GM12878 (cell line): ENCODE measurements around the gene BACE2. TPM values are rescaled to one million over a fixed set of nuclear protein-coding genes. Genes with fewer than 3 reads are reported as not detected.

Experiments
- ATAC-seq: fragments of 200-7000 bp; cut with Tn5 transposase; 3 replicates; pipeline ENCODE4 v1.9.1; 2020; ENCODE audit warnings: mild to moderate bottlenecking, moderate library complexity
- BruUV-seq: library from RNA; stranded (reverse); fragments of 400-500 nt; replicated peaks from 2 replicates; lab custom pipeline; 2021; lab: Mats Ljungman, UMichigan
- CTCF ChIA-PET: fragments of 300-600 bp; sonication (Branson Sonifier 250); formaldehyde crosslinking; extraction: SDS; loops from one replicate; lab custom pipeline; 2021; ENCODE audit warnings: inconsistent platforms; lab: Yijun Ruan, JAX
- POLR2A ChIA-PET: fragments of 350-600 bp; formaldehyde crosslinking; extraction: SDS; loops from one replicate; lab custom pipeline; 2021; ENCODE audit warnings: inconsistent platforms; lab: Charles Lee
- RAD21 ChIA-PET: fragments of 300-600 bp; sonication (Branson Sonifier 250); formaldehyde crosslinking; loops from one replicate; lab custom pipeline; 2023; ENCODE audit warnings: antibody characterized with exemption; ENCODE audit not compliant: unreplicated experiment; lab: Charles Lee
- SMC1A ChIA-PET: fragments of 300-600 bp; sonication (Branson Sonifier 250); formaldehyde crosslinking; loops from one replicate; lab custom pipeline; 2023; ENCODE audit not compliant: unreplicated experiment, uncharacterized antibody; lab: Charles Lee
- DNase-seq: peaks from one replicate; pipeline ENCODE4 v3.0.0-alpha.2; 2011; ENCODE audit warnings: low read depth, low spot score
- FAIRE-seq: peaks from 3 replicates; lab custom pipeline; 2011; peaks lifted over from hg19 to GRCh38; lab: Jason Lieb, UNC
- H2AFZ ChIP-seq: 2 replicates; pipeline ENCODE4 v1.6.0; 2011; ENCODE audit warnings: low read depth, low read length, control low read depth; ENCODE audit not compliant: control insufficient read depth
- H3K27ac ChIP-seq: 2 replicates; pipeline ENCODE4 v1.5.1; 2011; ENCODE audit warnings: control low read depth; ENCODE audit not compliant: control insufficient read depth, insufficient read depth
- H3K27me3 ChIP-seq, 2 experiments: replicated peaks in 1 of 2; 2 replicates each; pipeline versions ENCODE4 v1.6.0 to v1.6.1; 2011; ENCODE audit warnings: low read length in 1 of 2; ENCODE audit not compliant: control insufficient read depth in 2 of 2, insufficient read depth in 2 of 2
- H3K36me3 ChIP-seq, 2 experiments: 2 replicates each; pipeline ENCODE4 v1.5.1; 2011; ENCODE audit warnings: low read length in 1 of 2; ENCODE audit not compliant: control insufficient read depth in 2 of 2, insufficient read depth in 2 of 2
- H3K4me1 ChIP-seq: 2 replicates; pipeline ENCODE4 v1.6.1; 2011; ENCODE audit warnings: mild to moderate bottlenecking, low read length, moderate library complexity, mixed read lengths; ENCODE audit not compliant: control insufficient read depth, insufficient read depth
- H3K4me2 ChIP-seq: 2 replicates; pipeline ENCODE4 v1.6.0; 2011; ENCODE audit warnings: control low read depth; ENCODE audit not compliant: control insufficient read depth, insufficient read depth
- H3K4me3 ChIP-seq: fragments of 200-600 bp; sonication (generic); 2 replicates; pipeline ENCODE4 v1.5.1; 2016
- H3K79me2 ChIP-seq: 2 replicates; pipeline ENCODE4 v1.6.0; 2011; ENCODE audit warnings: low read length; ENCODE audit not compliant: control insufficient read depth, insufficient read depth
- H3K9ac ChIP-seq: 2 replicates; pipeline ENCODE4 v1.8.0; 2011; ENCODE audit warnings: low read length, control low read depth, mixed read lengths; ENCODE audit not compliant: control insufficient read depth, insufficient read depth
- H3K9me3 ChIP-seq: replicated peaks from 3 replicates; pipeline ENCODE4 v1.5.1; 2011; ENCODE audit warnings: mild to moderate bottlenecking, low read length; ENCODE audit not compliant: control insufficient read depth, insufficient read depth
- H4K20me1 ChIP-seq: 2 replicates; pipeline ENCODE4 v1.6.0; 2011; ENCODE audit not compliant: control insufficient read depth, insufficient read depth
- JUND ChIP-seq: IDR thresholded peaks from 2 replicates; pipeline ENCODE4 v1.6.1; 2012; ENCODE audit warnings: low read depth, mild to moderate bottlenecking, low read length, improper control_type of control experiment, moderate library complexity
- MEF2B ChIP-seq: fragments of 450-650 bp; IDR thresholded peaks from 2 replicates; pipeline ENCODE4 v1.6.1; 2018; ENCODE audit warnings: mild to moderate bottlenecking, moderate library complexity; ENCODE audit not compliant: partially characterized antibody, poor library complexity, severe bottlenecking
- NR2C1 ChIP-seq: fragments of 450-650 bp; IDR thresholded peaks from 2 replicates; pipeline ENCODE4 v1.6.1; 2017; ENCODE audit warnings: antibody characterized with exemption, mild to moderate bottlenecking, moderate library complexity
- NR2F1 ChIP-seq: fragments of 450-650 bp; conservative IDR thresholded peaks from 2 replicates; pipeline ENCODE4 v1.6.1; 2017; ENCODE audit warnings: mild to moderate bottlenecking
- PML ChIP-seq: IDR thresholded peaks from 2 replicates; pipeline ENCODE4 v1.6.1; 2012; ENCODE audit warnings: low read length, inconsistent platforms
- POLR2AphosphoS2 ChIP-seq: IDR thresholded peaks from 2 replicates; pipeline ENCODE4 v1.6.1; 2011; ENCODE audit warnings: low read depth, mild to moderate bottlenecking, low read length, improper control_type of control experiment, moderate library complexity
- RB1 ChIP-seq: fragments of 450-650 bp; formaldehyde crosslinking; IDR thresholded peaks from 2 replicates; pipeline ENCODE4 v1.6.1; 2017; ENCODE audit warnings: mild to moderate bottlenecking, borderline replicate concordance
- RCOR1 ChIP-seq: conservative IDR thresholded peaks from 2 replicates; pipeline ENCODE4 v1.6.1; 2012; ENCODE audit warnings: low read depth, low read length, improper control_type of control experiment
- SREBF2 ChIP-seq: IDR thresholded peaks from 2 replicates; pipeline ENCODE4 v1.6.1; 2012; ENCODE audit warnings: mild to moderate bottlenecking, low read length
- ZNF217 ChIP-seq: fragments of 450-650 bp; IDR thresholded peaks from 2 replicates; pipeline ENCODE4 v1.6.1; 2017; ENCODE audit warnings: antibody characterized with exemption, mild to moderate bottlenecking
- ZNF24 ChIP-seq: fragments of 450-650 bp; IDR thresholded peaks from 2 replicates; pipeline ENCODE4 v1.6.1; 2017; ENCODE audit warnings: antibody characterized with exemption, mild to moderate bottlenecking
- ZNF384 ChIP-seq: IDR thresholded peaks from 2 replicates; pipeline ENCODE4 v1.6.1; 2012; ENCODE audit warnings: low read depth, mild to moderate bottlenecking, low read length, improper control_type of control experiment, borderline replicate concordance
- ZSCAN29 ChIP-seq: fragments of 450-650 bp; IDR thresholded peaks from 2 replicates; pipeline ENCODE4 v1.6.1; 2017; ENCODE audit warnings: mild to moderate bottlenecking, moderate library complexity
- WGBS: methylation state at CpG from one replicate; pipeline ENCODE4 v1.1.6; 2016; ENCODE audit warnings: low lambda C conversion rate; ENCODE audit not compliant: insufficient replicate concordance, insufficient coverage; ENCODE audit errors: missing lambda C conversion rate; 5-methylcytosine and 5-hydroxymethylcytosine counted together
- in situ Hi-C: fragments of 300-500 bp; cut with MboI; formaldehyde crosslinking; loops from 9 replicates; pipeline ENCODE4 v1.14.3; 2018; ENCODE audit warnings: mixed read lengths
- intact Hi-C: fragments of 100-400 bp; cut with micrococcal nuclease; formaldehyde crosslinking; loops from one replicate; pipeline ENCODE4 v1.14.2; 2022; ENCODE audit not compliant: unreplicated experiment
- polyA plus RNA-seq, 11 experiments: library from polyadenylated mRNA; depleted of rRNA in 4 of 11; unstranded in 6 of 11; stranded (reverse) in 5 of 11; fragments of >200 nt; fragmentation: Nextera tagmentation in 4 of 11; fragmentation: Illumina TruSeq in 1 of 11; extraction: Ambion mirVana in 4 of 11; extraction: Trizol in 1 of 11; gene quantifications; 1 replicate in 1 of 11; 2 replicates in 10 of 11; pipeline versions ENCODE4 v1.2.1 to v1.2.3, GENCODE V29; 2011 to 2016; ENCODE audit warnings: inconsistent platforms in 2 of 11, missing spikeins in 2 of 11, low read depth in 1 of 11
- total RNA-seq, 4 experiments: library from RNA; depleted of rRNA in 3 of 4; stranded (reverse); fragments of >200 nt in 3 of 4; fragmentation: Illumina TruSeq in 1 of 4; extraction: Trizol in 1 of 4; gene quantifications; 2 replicates each; pipeline versions ENCODE4 v1.2.1 to v1.2.3, GENCODE V29; 2013 to 2021
- TF ChIP-seq, protein P1 (sequence below): fragments of 450-650 bp; IDR thresholded peaks from 2 replicates; pipeline ENCODE4 v1.6.1; 2016; ENCODE audit warnings: mild to moderate bottlenecking
- TF ChIP-seq, protein P2 (sequence below): fragments of 450-650 bp; conservative IDR thresholded peaks from 2 replicates; pipeline ENCODE4 v1.6.1; 2017; ENCODE audit warnings: mild to moderate bottlenecking, moderate library complexity
- TF ChIP-seq, protein P3 (sequence below): fragments of 450-650 bp; IDR thresholded peaks from 2 replicates; pipeline ENCODE4 v1.6.1; 2017; ENCODE audit warnings: mild to moderate bottlenecking
- TF ChIP-seq, protein P4 (sequence below), 3 experiments: IDR thresholded peaks in 2 of 3; conservative IDR thresholded peaks in 1 of 3; 2 replicates each; pipeline ENCODE4 v1.5.1; 2011; ENCODE audit warnings: low read depth in 3 of 3, low read length in 3 of 3, mild to moderate bottlenecking in 3 of 3, control low read depth in 2 of 3, moderate library complexity in 2 of 3, inconsistent platforms in 1 of 3, mixed read lengths in 1 of 3; ENCODE audit not compliant: control insufficient read depth in 2 of 3, insufficient read depth in 1 of 3; ENCODE audit errors: extremely low read depth in 1 of 3

Gene BACE2
- total and polyA plus RNA-seq, 10 of the 15 experiments (the other 5 are each of a cell fraction or from before 2014, with no cell fraction given), result 0.04 to 0.69 (median 0.18) TPM; not detected in 5

DNA sequence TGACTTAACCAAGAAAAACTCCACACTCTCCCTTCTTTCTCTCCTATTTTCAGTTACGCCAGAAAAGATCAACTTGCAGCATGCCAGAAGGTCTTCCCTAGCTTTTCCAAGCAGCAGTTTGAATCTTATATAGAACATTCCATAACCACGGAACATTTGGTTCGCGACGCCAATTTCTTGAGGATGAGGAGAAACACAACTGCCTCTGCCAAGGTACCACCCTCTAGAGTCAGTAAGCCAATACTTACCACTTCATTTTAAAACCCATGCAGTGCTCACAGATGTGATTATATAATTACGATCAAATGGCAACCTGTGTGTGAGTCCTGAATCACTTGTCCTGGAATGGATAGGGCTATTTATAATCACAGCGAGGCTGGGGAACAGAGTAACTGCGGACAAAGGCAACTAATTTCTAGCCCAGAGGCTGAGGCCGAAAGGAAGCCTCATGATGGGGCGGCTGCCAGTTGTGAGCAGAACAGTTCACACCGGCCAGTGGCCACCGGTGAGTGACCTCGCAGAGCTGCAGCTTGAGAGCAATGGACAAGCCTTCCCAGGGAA is 43.2 kb upstream of the BACE2 start:
- WGBS, result 52% methylated on average over 13 of the region's 13 CpGs
- Histone ChIP-seq H3K4me3 (no peak overlapping the region), H3K4me1 (no peaks in the 10 kb centered on the region), H3K36me3 (no peaks in the 10 kb centered on the region), H3K9me3 (no peaks in the 10 kb centered on the region; the same call in 2 of the 3 replicates), H4K20me1 (no peaks in the 10 kb centered on the region), H3K27me3 (no peaks in the 10 kb centered on the region), H2AFZ (no peak overlapping the region), H3K79me2 (no peaks in the 10 kb centered on the region), H3K9ac (no peak overlapping the region), H3K27ac (no peak overlapping the region), H3K4me2 (no peak overlapping the region)
- no peak for FAIRE-seq
- in situ Hi-C loops, result no loop called here
- BruUV-seq, result no TSS peak
- no peak for DNase-seq
- no peak for ATAC-seq
- POLR2A ChIA-PET, result no interaction called here
- TF ChIP-seq NR2C1 (no peak), MEF2B (no peak), RB1 (no peak), RCOR1 (no peak), NR2F1 (no peak), POLR2AphosphoS2 (no peak), SREBF2 (no peak), ZSCAN29 (no peak), ZNF24 (no peak), ZNF384 (no peak), JUND (no peak), PML (no peak), ZNF217 (no peak)
- TF ChIP-seq, protein P1, sequence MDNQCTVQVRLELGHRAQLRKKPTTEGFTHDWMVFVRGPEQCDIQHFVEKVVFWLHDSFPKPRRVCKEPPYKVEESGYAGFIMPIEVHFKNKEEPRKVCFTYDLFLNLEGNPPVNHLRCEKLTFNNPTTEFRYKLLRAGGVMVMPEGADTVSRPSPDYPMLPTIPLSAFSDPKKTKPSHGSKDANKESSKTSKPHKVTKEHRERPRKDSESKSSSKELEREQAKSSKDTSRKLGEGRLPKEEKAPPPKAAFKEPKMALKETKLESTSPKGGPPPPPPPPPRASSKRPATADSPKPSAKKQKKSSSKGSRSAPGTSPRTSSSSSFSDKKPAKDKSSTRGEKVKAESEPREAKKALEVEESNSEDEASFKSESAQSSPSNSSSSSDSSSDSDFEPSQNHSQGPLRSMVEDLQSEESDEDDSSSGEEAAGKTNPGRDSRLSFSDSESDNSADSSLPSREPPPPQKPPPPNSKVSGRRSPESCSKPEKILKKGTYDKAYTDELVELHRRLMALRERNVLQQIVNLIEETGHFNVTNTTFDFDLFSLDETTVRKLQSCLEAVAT, result no peak
- TF ChIP-seq, protein P2, sequence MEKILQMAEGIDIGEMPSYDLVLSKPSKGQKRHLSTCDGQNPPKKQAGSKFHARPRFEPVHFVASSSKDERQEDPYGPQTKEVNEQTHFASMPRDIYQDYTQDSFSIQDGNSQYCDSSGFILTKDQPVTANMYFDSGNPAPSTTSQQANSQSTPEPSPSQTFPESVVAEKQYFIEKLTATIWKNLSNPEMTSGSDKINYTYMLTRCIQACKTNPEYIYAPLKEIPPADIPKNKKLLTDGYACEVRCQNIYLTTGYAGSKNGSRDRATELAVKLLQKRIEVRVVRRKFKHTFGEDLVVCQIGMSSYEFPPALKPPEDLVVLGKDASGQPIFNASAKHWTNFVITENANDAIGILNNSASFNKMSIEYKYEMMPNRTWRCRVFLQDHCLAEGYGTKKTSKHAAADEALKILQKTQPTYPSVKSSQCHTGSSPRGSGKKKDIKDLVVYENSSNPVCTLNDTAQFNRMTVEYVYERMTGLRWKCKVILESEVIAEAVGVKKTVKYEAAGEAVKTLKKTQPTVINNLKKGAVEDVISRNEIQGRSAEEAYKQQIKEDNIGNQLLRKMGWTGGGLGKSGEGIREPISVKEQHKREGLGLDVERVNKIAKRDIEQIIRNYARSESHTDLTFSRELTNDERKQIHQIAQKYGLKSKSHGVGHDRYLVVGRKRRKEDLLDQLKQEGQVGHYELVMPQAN, result no peak
- TF ChIP-seq, protein P3, sequence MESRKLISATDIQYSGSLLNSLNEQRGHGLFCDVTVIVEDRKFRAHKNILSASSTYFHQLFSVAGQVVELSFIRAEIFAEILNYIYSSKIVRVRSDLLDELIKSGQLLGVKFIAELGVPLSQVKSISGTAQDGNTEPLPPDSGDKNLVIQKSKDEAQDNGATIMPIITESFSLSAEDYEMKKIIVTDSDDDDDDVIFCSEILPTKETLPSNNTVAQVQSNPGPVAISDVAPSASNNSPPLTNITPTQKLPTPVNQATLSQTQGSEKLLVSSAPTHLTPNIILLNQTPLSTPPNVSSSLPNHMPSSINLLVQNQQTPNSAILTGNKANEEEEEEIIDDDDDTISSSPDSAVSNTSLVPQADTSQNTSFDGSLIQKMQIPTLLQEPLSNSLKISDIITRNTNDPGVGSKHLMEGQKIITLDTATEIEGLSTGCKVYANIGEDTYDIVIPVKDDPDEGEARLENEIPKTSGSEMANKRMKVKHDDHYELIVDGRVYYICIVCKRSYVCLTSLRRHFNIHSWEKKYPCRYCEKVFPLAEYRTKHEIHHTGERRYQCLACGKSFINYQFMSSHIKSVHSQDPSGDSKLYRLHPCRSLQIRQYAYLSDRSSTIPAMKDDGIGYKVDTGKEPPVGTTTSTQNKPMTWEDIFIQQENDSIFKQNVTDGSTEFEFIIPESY, result no peak
- TF ChIP-seq, protein P4, sequence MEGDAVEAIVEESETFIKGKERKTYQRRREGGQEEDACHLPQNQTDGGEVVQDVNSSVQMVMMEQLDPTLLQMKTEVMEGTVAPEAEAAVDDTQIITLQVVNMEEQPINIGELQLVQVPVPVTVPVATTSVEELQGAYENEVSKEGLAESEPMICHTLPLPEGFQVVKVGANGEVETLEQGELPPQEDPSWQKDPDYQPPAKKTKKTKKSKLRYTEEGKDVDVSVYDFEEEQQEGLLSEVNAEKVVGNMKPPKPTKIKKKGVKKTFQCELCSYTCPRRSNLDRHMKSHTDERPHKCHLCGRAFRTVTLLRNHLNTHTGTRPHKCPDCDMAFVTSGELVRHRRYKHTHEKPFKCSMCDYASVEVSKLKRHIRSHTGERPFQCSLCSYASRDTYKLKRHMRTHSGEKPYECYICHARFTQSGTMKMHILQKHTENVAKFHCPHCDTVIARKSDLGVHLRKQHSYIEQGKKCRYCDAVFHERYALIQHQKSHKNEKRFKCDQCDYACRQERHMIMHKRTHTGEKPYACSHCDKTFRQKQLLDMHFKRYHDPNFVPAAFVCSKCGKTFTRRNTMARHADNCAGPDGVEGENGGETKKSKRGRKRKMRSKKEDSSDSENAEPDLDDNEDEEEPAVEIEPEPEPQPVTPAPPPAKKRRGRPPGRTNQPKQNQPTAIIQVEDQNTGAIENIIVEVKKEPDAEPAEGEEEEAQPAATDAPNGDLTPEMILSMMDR (IDR thresholded peaks at IDR 0.05 in 2 of 3, conservative IDR thresholded peaks at IDR 0.05 in 1 of 3; ENCODE audit: control insufficient read depth in 2 of 3, extremely low read depth in 1 of 3, insufficient read depth in 1 of 3, low read depth in 3 of 3, low read length in 3 of 3), result no peak
- intact Hi-C loops, result no loop called here
- RAD21 ChIA-PET, result no interaction called here
- SMC1A ChIA-PET, result no interaction called here
- CTCF ChIA-PET, result interaction anchor here (0.9 to 6.5 kb wide), 2 partner anchors 8 to 46 kb away, joined by 3 to 45 read pairs; no protein-coding TSS in a partner anchor
